ENCODE measurements around the gene EFCC1. TPM values are rescaled to one million over a fixed set of nuclear protein-coding genes. Genes with fewer than 3 reads are reported as not detected.

The EFCC1 gene
- polyA plus RNA-seq, 2 of the 4 experiments (the other 2 are of a cell fraction) = 0.04 TPM; not detected in 1

DNA sequence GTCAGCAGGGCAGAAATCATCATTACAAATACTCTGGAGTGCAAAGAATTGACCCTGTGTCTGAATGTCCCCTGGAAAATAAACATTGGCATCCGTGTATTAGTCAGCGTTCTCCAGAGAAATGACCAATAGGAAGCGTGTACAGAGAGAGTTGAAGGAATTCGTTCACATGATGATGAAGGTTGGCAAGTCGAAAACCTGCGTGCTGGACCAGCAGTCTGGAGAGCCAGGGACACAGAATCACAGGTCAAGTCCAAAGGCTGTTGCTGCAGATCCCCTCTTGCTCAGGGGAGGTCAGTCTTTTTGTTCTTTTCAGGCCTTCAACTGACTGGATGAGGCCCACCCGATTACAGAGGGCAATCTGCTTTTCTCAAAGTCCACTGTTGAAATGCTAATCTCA lies 76.1 kb downstream of the EFCC1 start:
- no peak for ATAC-seq
- H3K4me1 ChIP-seq = no peaks in the 10 kb centered on the region
- CTCF ChIA-PET = no interaction called here

More for the DNA sequence above, 76.1 kb downstream of the EFCC1 start:
- no peak overlapping the region for H3K4me3 ChIP-seq
- FAIRE-seq = no peak
- WGBS (ENCODE audit: missing lambda C conversion rate) = 59% methylated on average over 7 of the region's 7 CpGs
- TF ChIP-seq KDM1A (IDR thresholded peaks at IDR 0.05; ENCODE audit: low read depth) (no peak), CHD2 (IDR thresholded peaks at IDR 0.05; ENCODE audit: low read length, partially characterized antibody) (no peak), KDM5A (IDR thresholded peaks at IDR 0.05) (no peak), EHMT2 (IDR thresholded peaks at IDR 0.05; ENCODE audit: low read depth) (no peak), HOXB13 (CRISPR knock-in tag; IDR thresholded peaks at IDR 0.05; ENCODE audit: low read depth) (no peak), HMGXB4 (CRISPR knock-in tag; IDR thresholded peaks at IDR 0.05; ENCODE audit: borderline replicate concordance) (no peak), EP300 (IDR thresholded peaks at IDR 0.05) (no peak), BCL3 (IDR thresholded peaks at IDR 0.05) (no peak), MAZ (IDR thresholded peaks at IDR 0.05; ENCODE audit: borderline replicate concordance, low read depth, low read length) (no peak), JUN (IDR thresholded peaks at IDR 0.05) (no peak), MYC (IDR thresholded peaks at IDR 0.05; ENCODE audit: borderline replicate concordance, low read length) (no peak), NR3C1 (IDR thresholded peaks at IDR 0.05) (no peak), MAFK (IDR thresholded peaks at IDR 0.05; ENCODE audit: partially characterized antibody) (no peak), RARB (CRISPR knock-in tag; IDR thresholded peaks at IDR 0.05) (no peak), POLR2AphosphoS2 (conservative IDR thresholded peaks at IDR 0.05; ENCODE audit: low read length) (no peak), RNF2 (IDR thresholded peaks at IDR 0.05; ENCODE audit: borderline replicate concordance, low read depth) (no peak), SREBF2 (IDR thresholded peaks at IDR 0.05) (no peak)
- TF ChIP-seq, protein P1, sequence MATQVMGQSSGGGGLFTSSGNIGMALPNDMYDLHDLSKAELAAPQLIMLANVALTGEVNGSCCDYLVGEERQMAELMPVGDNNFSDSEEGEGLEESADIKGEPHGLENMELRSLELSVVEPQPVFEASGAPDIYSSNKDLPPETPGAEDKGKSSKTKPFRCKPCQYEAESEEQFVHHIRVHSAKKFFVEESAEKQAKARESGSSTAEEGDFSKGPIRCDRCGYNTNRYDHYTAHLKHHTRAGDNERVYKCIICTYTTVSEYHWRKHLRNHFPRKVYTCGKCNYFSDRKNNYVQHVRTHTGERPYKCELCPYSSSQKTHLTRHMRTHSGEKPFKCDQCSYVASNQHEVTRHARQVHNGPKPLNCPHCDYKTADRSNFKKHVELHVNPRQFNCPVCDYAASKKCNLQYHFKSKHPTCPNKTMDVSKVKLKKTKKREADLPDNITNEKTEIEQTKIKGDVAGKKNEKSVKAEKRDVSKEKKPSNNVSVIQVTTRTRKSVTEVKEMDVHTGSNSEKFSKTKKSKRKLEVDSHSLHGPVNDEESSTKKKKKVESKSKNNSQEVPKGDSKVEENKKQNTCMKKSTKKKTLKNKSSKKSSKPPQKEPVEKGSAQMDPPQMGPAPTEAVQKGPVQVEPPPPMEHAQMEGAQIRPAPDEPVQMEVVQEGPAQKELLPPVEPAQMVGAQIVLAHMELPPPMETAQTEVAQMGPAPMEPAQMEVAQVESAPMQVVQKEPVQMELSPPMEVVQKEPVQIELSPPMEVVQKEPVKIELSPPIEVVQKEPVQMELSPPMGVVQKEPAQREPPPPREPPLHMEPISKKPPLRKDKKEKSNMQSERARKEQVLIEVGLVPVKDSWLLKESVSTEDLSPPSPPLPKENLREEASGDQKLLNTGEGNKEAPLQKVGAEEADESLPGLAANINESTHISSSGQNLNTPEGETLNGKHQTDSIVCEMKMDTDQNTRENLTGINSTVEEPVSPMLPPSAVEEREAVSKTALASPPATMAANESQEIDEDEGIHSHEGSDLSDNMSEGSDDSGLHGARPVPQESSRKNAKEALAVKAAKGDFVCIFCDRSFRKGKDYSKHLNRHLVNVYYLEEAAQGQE (IDR thresholded peaks at IDR 0.05) = no peak
- TF ChIP-seq, protein P2, sequence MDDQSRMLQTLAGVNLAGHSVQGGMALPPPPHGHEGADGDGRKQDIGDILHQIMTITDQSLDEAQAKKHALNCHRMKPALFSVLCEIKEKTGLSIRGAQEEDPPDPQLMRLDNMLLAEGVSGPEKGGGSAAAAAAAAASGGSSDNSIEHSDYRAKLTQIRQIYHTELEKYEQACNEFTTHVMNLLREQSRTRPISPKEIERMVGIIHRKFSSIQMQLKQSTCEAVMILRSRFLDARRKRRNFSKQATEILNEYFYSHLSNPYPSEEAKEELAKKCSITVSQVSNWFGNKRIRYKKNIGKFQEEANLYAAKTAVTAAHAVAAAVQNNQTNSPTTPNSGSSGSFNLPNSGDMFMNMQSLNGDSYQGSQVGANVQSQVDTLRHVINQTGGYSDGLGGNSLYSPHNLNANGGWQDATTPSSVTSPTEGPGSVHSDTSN (IDR thresholded peaks at IDR 0.05) = no peak
- TF ChIP-seq, protein P3, sequence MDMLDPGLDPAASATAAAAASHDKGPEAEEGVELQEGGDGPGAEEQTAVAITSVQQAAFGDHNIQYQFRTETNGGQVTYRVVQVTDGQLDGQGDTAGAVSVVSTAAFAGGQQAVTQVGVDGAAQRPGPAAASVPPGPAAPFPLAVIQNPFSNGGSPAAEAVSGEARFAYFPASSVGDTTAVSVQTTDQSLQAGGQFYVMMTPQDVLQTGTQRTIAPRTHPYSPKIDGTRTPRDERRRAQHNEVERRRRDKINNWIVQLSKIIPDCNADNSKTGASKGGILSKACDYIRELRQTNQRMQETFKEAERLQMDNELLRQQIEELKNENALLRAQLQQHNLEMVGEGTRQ (IDR thresholded peaks at IDR 0.05) = no peak
- H3K9me3 ChIP-seq = no peaks in the 10 kb centered on the region
- POLR2A ChIA-PET = no interaction called here
- DNase-seq (ENCODE audit: low read depth in 1 of 2, low spot score in 1 of 2) = peak in 1 of 2 experiments; percentile 13
- H3K27ac ChIP-seq = no peak overlapping the region
- no peak overlapping the region for H3K4me2 ChIP-seq
